ENCODE data around the gene EIF2B1.
"Not testable (repeated sequence)": the region's sequence is repeated elsewhere in the genome, so short reads cannot be mapped to it uniquely, and the experiment has no call there.

The EIF2B1 gene

DNA sequence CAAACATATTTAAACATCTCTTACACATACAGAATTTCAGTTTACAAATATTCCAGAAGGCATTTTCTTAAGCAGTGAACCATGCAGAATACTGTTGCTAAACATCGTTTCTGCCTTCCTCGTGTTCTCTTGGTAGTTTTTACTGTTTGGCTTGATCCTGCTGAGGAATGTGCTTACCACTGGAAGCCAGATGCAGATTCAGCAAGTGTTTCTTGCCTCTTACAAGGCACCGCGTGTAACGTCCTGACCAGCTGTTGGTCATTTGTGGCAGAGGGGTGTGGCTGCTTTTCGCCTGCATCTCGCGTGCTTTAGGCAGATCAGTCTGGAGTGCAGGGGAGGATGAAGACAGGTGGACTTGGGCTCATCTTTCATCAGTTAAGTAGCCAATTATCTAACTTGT, 12.4 kb downstream of the EIF2B1 start:
- TF ChIP-seq, protein P1, sequence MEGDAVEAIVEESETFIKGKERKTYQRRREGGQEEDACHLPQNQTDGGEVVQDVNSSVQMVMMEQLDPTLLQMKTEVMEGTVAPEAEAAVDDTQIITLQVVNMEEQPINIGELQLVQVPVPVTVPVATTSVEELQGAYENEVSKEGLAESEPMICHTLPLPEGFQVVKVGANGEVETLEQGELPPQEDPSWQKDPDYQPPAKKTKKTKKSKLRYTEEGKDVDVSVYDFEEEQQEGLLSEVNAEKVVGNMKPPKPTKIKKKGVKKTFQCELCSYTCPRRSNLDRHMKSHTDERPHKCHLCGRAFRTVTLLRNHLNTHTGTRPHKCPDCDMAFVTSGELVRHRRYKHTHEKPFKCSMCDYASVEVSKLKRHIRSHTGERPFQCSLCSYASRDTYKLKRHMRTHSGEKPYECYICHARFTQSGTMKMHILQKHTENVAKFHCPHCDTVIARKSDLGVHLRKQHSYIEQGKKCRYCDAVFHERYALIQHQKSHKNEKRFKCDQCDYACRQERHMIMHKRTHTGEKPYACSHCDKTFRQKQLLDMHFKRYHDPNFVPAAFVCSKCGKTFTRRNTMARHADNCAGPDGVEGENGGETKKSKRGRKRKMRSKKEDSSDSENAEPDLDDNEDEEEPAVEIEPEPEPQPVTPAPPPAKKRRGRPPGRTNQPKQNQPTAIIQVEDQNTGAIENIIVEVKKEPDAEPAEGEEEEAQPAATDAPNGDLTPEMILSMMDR (IDR thresholded peaks at IDR 0.05; ENCODE audit: low read depth, low read length): no peak

DNA sequence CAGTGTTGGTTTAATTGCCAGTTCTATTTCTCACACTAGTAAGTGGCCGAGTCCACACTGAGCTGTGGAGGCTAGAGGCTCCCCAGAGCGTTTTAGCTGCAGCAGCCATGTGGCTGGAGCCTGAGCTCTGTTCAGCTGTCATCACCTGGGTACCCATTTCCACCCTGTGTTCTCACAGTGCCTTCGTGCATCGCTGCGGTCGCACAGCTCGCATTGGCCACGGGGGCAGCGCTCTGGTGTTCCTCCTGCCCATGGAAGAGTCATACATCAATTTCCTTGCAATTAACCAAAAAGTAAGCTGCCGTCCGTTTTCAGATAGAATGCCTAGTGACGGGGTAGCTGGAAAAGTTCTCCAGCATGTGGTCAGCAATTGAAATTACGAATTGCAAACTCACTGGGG, 15.9 kb downstream of the EIF2B1 start:
- TF ChIP-seq, protein P1 (IDR thresholded peaks at IDR 0.05; ENCODE audit: low read depth, low read length): no peak
- DNase-seq (ENCODE audit: extremely low read depth, low read depth): no peak

More for the DNA sequence above, 12.4 kb downstream of the EIF2B1 start:
- peak; percentile 76 for DNase-seq (ENCODE audit: extremely low read depth, low read depth)

DNA sequence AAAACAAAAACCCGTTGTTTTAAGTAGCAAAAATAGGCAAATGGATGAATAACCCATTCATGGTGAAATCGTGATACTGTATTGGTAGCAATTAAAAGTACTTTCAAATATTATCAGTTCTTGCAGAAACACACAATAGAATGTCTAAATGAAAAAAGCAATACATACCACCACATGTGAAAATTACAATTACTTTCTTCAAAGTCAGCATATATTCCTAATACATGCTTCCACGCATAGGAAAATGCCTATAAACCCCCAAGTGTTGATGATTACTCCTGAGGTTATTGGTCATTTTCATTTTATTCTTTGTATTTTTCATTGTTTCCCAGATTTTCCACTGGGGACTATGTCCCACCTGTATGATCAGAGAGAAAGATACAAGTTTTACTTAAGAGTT, 16.3 kb downstream of the EIF2B1 start:
- TF ChIP-seq, protein P1 (IDR thresholded peaks at IDR 0.05; ENCODE audit: low read depth, low read length): no peak
- no peak for DNase-seq (ENCODE audit: extremely low read depth, low read depth)

DNA sequence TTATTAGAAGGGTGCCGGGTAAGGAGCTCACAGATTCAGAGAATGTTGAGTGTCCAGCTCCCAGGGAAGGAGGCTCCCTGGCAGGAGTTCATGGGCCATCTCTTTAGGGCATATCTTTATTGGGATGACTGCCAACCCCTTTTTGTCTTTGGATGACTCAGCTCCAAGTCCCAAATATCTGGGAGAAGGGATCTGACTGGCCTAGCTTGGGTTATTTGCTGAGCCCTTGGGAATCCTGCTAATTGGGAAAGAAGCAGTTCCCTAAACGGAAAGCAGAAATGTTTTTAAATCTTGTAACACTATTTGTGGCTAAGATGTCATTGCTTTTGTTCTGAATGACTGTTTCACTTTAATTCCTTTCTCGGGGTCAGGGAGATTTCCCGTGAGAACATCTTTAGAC, 19.0 kb downstream of the EIF2B1 start:
- TF ChIP-seq, protein P1 (IDR thresholded peaks at IDR 0.05; ENCODE audit: low read depth, low read length): no peak
- DNase-seq (ENCODE audit: extremely low read depth, low read depth): peak; percentile 44

DNA sequence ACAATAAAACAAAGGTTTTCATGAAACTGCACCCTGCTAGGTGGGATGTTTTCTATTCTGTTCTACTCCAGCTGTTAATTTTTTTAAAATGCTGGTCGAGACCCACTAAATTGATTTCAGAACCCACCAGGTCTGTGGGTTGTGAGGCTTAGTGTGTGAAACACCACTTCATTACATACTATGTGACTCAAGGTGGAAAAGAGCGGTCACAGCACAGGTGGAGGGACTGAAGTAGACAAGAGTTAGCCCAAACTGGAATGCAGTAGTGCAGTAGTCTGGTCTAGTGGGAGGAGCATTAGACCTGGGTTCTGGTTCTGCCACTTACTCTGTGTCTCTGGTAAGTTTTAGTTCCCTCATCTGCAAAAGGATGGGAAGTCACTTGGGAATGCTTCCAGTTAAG, 19.4 kb downstream of the EIF2B1 start:
- no peak for DNase-seq (ENCODE audit: extremely low read depth, low read depth)
- TF ChIP-seq, protein P1 (IDR thresholded peaks at IDR 0.05; ENCODE audit: low read depth, low read length): no peak

DNA sequence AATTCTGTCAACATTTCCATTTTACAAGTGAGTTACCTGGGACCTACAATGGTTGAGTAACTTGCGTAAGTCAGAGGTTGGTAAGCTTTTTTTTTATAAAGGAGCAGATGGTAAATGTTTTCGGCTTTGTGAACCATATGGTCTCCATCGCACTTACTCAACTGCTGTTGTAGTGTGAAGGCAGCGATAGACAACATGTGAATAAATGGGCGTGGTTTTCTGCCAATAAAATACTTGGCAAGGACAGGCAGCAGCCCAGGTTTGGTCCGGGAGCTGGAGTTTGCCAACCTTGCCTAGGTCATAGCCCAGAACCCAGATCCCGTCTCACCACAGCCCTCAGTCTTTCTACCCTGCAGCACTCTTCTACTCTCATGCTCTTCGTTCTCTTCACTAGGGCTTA, 25.3 kb downstream of the EIF2B1 start:
- TF ChIP-seq, protein P1 (IDR thresholded peaks at IDR 0.05; ENCODE audit: low read depth, low read length): no peak
- no peak for DNase-seq (ENCODE audit: extremely low read depth, low read depth)

DNA sequence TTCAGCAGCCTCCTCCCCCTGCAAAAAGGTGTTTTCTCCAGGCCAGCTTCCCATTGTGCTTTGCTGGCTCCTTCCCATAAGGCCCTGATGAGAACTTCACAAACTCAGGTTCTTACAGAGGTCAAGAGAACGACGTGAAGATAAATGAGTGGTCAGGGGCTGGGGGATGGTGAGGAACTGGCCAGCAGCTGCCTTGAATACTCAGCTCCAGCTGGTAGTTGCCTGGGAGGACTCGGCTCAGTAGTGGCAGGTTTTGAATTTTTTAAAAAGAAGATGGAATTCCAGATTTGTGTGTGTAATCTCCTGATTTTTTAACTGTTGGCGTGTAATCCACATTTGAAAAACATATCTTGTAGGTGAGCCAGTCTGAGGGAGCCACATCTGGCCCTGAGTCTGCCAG, 25.7 kb downstream of the EIF2B1 start:
- TF ChIP-seq, protein P1 (IDR thresholded peaks at IDR 0.05; ENCODE audit: low read depth, low read length): no peak
- DNase-seq (ENCODE audit: extremely low read depth, low read depth): no peak

DNA sequence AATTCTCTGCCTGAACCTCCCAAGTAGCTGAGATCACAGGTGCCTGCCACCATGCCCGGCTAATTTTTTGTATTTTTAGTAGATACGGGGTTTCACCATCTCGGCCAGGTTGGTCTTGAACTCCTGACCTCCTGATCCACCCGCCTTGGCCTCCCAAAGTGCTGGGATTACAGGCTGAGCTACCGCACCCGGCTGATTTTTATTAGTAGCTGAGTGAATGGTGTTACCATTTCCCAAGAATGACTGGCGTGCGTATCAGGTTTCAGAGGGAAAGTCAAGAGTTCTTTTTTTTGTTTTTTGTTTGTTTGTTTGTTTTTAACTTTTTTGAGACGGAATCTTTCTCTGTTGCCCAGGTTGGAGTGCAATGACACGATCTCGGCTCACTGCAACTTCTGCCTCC, 30.0 kb downstream of the EIF2B1 start:
- DNase-seq (ENCODE audit: extremely low read depth, low read depth): not testable (repeated sequence)

All from AG09319 (cell line).